ENCODE data around the gene CLSTN3.

CLSTN3 gene

DNA sequence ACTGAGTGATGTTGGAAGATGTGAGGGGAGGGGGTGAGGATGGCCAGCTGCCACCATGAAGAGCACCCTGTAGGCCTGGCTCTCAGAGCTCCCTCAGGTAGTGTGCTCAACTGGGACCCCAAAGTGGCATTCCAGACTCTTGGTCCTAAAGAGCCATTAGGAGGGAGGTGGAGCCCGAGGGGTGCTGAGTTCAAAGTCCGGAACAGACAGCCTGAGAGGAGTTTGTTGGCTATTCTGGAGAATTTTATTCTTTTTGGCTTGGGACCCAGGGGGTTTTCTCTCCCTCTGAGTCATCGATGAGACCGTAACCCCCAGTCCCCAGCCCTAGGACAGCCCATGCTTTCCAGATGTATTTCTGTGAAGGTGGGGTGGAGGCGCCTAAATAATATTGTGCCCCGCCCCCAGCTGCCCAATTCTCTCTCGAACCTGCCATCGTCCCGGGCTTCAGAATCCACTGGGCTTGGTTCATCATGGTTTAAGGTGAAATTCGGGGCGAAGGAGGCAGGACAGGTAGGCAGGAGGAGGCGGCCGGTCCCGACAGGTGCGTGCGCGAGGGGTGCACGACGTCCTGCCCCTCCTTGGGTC, 792 bp upstream of the CLSTN3 start:
- Histone ChIP-seq H3K4me3 (ENCODE audit: low read length) (peak overlapping the region; percentile 80), H3K9me3 (ENCODE audit: insufficient read depth, low read depth, low read length) (no peaks in the 10 kb centered on the region), H3K27ac (ENCODE audit: low read depth, low read length) (no peak overlapping the region), H3K4me1 (ENCODE audit: insufficient read depth, low read length) (peaks cover 12% of the 10 kb centered on the region), H3K36me3 (ENCODE audit: insufficient read depth, low read length) (peaks cover 7% of the 10 kb centered on the region; the same call in 1 of the 2 replicates), H3K9ac (ENCODE audit: low read depth, low read length) (peak overlapping the region; percentile 64), H3K27me3 (ENCODE audit: insufficient read depth, low read length) (peaks cover 13% of the 10 kb centered on the region)
- WGBS = 11% methylated on average over 17 of the region's 19 CpGs

DNA sequence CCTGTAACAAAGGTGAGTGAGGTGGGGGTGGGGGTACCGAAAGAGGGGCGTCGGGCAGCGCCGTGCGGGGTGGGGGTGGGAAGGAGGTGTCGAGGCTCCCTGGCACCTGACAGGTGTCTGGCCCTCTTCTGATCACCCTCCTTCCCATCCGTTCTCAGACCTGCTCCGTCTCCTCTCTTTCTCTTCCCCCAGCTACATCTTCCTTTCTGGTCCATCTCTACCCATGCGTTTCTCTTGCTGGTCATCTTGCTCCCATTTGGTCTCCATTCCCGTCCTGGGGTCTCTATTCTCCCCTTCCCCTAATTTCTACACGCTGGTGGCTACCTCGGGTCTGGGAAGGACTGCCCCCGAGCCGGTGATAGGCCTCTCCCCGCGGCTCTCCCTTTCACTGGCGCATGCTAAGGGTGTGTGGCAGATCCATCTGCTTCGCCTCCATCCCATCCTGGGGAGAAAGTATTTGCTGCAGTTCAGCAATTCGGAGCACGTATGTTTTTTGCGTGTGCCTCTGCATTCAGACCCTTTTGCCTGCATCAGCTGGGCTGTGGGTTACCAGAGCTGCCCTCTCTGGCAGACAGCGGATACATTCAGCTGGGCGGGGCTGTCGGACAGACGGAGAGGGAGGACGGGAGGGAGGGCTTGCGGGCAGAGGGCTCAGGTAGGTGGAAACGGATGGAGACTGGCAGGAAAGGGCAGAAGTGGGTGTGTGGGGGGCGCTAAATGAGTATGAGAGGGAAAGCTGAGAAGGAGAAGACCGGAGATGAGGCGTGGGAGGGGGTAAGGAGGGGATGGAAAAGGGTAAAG, 730 bp downstream of the CLSTN3 start:
- Histone ChIP-seq H3K9me3 (ENCODE audit: insufficient read depth, low read depth, low read length) (no peaks in the 10 kb centered on the region), H3K9ac (ENCODE audit: low read depth, low read length) (no peak overlapping the region), H3K4me1 (ENCODE audit: insufficient read depth, low read length) (peaks cover 12% of the 10 kb centered on the region), H3K4me3 (ENCODE audit: low read length) (peak overlapping the region; percentile 80), H3K27me3 (ENCODE audit: insufficient read depth, low read length) (peaks cover 13% of the 10 kb centered on the region), H3K27ac (ENCODE audit: low read depth, low read length) (no peak overlapping the region), H3K36me3 (ENCODE audit: insufficient read depth, low read length) (peaks cover 20% of the 10 kb centered on the region)
- under 1% methylated on average over 27 of the region's 32 CpGs for WGBS

DNA sequence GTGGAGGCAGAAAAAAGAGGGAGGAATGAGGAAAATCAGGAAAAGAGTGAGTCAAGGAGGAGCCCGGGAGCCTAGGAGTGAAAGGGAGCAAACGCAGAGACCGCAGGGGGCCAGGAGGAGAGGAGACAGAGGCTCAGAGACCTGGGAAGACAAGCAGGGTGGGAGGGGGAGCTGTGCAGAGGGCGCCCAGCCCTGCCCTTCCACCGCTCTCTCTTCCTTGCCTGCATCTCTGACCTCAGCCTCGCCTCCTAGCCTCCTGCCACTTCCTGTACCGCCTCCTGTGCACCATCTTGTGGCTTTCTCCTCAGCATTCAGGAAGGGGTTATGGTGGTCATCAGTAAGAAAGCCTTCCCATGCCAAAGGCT, 1.3 kb downstream of the CLSTN3 start:
- no peaks in the 10 kb centered on the region for H3K9me3 ChIP-seq (ENCODE audit: insufficient read depth, low read depth, low read length)
- peak overlapping the region; percentile 80 for H3K4me3 ChIP-seq (ENCODE audit: low read length)
- WGBS = 33% methylated on average over 7 of the region's 7 CpGs
- no peak overlapping the region for H3K9ac ChIP-seq (ENCODE audit: low read depth, low read length)
- H3K36me3 ChIP-seq (ENCODE audit: insufficient read depth, low read length) = peaks cover 26% of the 10 kb centered on the region
- H3K4me1 ChIP-seq (ENCODE audit: insufficient read depth, low read length) = peaks cover 12% of the 10 kb centered on the region
- peaks cover 13% of the 10 kb centered on the region for H3K27me3 ChIP-seq (ENCODE audit: insufficient read depth, low read length)
- H3K27ac ChIP-seq (ENCODE audit: low read depth, low read length) = no peak overlapping the region

DNA sequence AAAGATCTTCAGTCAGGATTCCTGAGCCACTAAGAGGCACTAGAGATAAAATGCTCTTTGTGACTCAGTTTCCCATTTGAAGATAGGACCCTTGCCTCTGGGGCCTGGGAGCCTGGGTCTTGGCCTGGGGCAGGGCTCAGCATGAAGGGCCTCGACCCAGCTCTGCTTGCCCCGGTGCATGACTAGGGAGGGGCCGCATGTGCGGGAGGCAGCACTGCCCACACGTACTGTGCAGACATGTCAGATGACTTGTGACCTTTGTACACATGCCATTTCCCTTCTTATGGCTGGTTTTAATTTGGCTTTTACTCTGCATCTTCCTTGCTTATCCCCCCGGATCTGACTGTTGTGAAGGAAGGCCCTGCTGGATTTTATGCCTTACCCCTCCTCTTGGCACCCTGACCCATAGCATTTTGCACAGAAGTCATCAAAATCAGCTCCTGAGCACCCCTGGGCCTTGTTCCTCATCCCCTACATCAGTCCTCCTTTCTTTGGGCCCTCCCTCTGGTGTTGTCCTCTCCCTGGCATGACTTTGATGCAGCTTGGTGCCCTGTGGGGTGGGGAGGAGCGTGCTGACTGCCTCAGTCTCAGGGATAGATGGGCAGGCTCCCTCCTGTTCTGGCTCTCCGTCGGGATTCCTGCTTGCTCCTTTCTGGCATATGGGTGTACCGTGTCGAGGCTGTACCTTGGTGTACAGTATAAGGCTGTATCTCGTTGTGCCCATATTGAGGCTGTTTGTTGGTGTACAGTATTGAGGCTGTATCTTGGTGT, 4.4 kb downstream of the CLSTN3 start:
- H3K4me3 ChIP-seq (ENCODE audit: low read length) = no peak overlapping the region
- no peaks in the 10 kb centered on the region for H3K4me1 ChIP-seq (ENCODE audit: insufficient read depth, low read length)
- H3K9ac ChIP-seq (ENCODE audit: low read depth, low read length) = no peak overlapping the region
- peaks cover 5% of the 10 kb centered on the region for H3K27me3 ChIP-seq (ENCODE audit: insufficient read depth, low read length)
- peaks cover 43% of the 10 kb centered on the region for H3K36me3 ChIP-seq (ENCODE audit: insufficient read depth, low read length)
- WGBS = 91% methylated on average over 12 of the region's 12 CpGs
- H3K9me3 ChIP-seq (ENCODE audit: insufficient read depth, low read depth, low read length) = no peaks in the 10 kb centered on the region
- no peak overlapping the region for H3K27ac ChIP-seq (ENCODE audit: low read depth, low read length)

DNA sequence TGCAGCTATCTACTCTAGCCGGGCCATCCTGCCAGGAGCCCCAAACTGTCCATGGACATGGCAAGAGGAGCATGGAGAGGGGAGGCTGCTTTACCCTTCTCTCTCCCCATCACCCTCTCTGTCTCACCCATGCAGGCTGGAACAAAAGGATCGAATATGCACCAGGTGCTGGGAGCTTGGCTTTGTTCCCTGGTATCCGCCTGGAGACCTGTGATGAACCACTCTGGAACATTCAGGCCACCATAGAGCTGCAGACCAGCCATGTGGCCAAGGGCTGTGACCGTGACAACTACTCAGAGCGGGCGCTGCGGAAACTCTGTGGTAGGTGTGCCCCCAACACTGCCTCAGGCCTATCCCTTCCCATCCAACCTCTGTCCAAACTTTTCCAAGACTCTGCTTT, 5.9 kb downstream of the CLSTN3 start:
- no peak overlapping the region for H3K9ac ChIP-seq (ENCODE audit: low read depth, low read length)
- H3K36me3 ChIP-seq (ENCODE audit: insufficient read depth, low read length) = peaks cover 43% of the 10 kb centered on the region
- WGBS = 92% methylated on average over 7 of the region's 7 CpGs
- H3K4me1 ChIP-seq (ENCODE audit: insufficient read depth, low read length) = no peaks in the 10 kb centered on the region
- H3K4me3 ChIP-seq (ENCODE audit: low read length) = no peak overlapping the region
- no peaks in the 10 kb centered on the region for H3K9me3 ChIP-seq (ENCODE audit: insufficient read depth, low read depth, low read length)
- H3K27ac ChIP-seq (ENCODE audit: low read depth, low read length) = no peak overlapping the region
- no peaks in the 10 kb centered on the region for H3K27me3 ChIP-seq (ENCODE audit: insufficient read depth, low read length)

DNA sequence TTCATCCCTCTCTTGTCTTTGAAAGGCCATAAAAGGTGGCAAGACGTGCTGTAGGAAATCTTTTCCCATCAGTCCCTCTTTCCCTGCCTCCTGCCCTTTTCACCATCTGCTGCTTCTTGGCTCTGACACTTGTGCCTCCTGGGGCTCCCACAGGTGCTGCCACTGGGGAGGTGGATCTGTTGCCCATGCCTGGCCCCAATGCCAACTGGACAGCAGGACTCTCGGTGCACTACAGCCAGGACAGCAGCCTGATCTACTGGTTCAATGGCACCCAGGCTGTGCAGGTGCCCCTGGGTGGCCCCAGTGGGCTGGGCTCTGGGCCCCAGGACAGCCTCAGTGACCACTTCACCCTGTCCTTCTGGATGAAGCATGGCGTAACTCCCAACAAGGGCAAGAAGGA, 6.5 kb downstream of the CLSTN3 start:
- H3K4me1 ChIP-seq (ENCODE audit: insufficient read depth, low read length) = no peaks in the 10 kb centered on the region
- no peaks in the 10 kb centered on the region for H3K9me3 ChIP-seq (ENCODE audit: insufficient read depth, low read depth, low read length)
- no peaks in the 10 kb centered on the region for H3K27me3 ChIP-seq (ENCODE audit: insufficient read depth, low read length)
- WGBS = 95% methylated on average over 3 of the region's 3 CpGs
- H3K9ac ChIP-seq (ENCODE audit: low read depth, low read length) = no peak overlapping the region
- H3K4me3 ChIP-seq (ENCODE audit: low read length) = no peak overlapping the region
- no peak overlapping the region for H3K27ac ChIP-seq (ENCODE audit: low read depth, low read length)
- H3K36me3 ChIP-seq (ENCODE audit: insufficient read depth, low read length) = peaks cover 43% of the 10 kb centered on the region

DNA sequence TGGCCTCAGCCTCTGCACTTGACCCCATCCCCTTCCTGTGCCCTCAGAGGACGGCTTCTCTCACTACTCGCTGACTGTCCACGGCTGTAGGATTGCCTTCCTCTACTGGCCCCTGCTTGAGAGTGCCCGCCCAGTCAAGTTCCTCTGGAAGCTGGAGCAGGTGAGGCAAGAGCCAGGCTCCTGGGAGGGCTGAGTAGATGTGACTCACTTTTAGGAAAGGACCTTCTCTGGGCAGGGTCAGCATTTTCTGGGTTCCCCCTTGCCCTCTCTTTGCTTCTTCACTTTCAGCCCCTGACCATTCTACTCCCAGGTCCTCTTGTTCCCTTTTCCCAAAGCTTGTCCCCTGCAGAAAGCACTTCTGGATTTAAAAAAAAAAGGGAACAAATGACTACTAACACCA, 7.7 kb downstream of the CLSTN3 start:
- H3K36me3 ChIP-seq (ENCODE audit: insufficient read depth, low read length) = peaks cover 43% of the 10 kb centered on the region
- no peaks in the 10 kb centered on the region for H3K4me1 ChIP-seq (ENCODE audit: insufficient read depth, low read length)
- 95% methylated on average over 4 of the region's 4 CpGs for WGBS
- no peak overlapping the region for H3K9ac ChIP-seq (ENCODE audit: low read depth, low read length)
- H3K27ac ChIP-seq (ENCODE audit: low read depth, low read length) = no peak overlapping the region
- H3K9me3 ChIP-seq (ENCODE audit: insufficient read depth, low read depth, low read length) = no peaks in the 10 kb centered on the region
- no peaks in the 10 kb centered on the region for H3K27me3 ChIP-seq (ENCODE audit: insufficient read depth, low read length)
- H3K4me3 ChIP-seq (ENCODE audit: low read length) = no peak overlapping the region

DNA sequence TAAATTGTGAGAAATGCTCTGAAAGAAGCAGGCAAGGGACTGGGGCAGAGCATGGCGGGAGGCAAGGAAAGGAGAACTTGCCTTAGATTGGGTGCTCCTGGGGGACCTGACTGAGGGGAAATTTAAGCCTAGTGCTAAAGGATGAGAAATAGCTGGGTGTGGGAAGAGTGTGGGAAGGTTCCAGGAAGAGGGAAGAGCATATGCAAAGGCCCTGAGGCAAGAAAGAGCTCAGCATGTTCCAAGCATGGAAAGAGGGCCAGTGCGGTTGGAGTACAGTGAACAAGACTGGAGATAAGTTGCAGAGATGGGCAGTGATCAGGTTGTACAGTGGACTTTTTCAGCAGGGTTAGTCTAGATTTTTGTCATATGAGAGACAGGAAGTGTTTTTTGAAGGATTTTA, 9.0 kb downstream of the CLSTN3 start:
- Histone ChIP-seq H3K9me3 (ENCODE audit: insufficient read depth, low read depth, low read length) (no peaks in the 10 kb centered on the region), H3K27ac (ENCODE audit: low read depth, low read length) (no peak overlapping the region), H3K4me1 (ENCODE audit: insufficient read depth, low read length) (no peaks in the 10 kb centered on the region), H3K36me3 (ENCODE audit: insufficient read depth, low read length) (peaks cover 45% of the 10 kb centered on the region), H3K27me3 (ENCODE audit: insufficient read depth, low read length) (no peaks in the 10 kb centered on the region), H3K9ac (ENCODE audit: low read depth, low read length) (no peak overlapping the region), H3K4me3 (ENCODE audit: low read length) (no peak overlapping the region)
- 92% methylated on average over 2 of the region's 2 CpGs for WGBS

DNA sequence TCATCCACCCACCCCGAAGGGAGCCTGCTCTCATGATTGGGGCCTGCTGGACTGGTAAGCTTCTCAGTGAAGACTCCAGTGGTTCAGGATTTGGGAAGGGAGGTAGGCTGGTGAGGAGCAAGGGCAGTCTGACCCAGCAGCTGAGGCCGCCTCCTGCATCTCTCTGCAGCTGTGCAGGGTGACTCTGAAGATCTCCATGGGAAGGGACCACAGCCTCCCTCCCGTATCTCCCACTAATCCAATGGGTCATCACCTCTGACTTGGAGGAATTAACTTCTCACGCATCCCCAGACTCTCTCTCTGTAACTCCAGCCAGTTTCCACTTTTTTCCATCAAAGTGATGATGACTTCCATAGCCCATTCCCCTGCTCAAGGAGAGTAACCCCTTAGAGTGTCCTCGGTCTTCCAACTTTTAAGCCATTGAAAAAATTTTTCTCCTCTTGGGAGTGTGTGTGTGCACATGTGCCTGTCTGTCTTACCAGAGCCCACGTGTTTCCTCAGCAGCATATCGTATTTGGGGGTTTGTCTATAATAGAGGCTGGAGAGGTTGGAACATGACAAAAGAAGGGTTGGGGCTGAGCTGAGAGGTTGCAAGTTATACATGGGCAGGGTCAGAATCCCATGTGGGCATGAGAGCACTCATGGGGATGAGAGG, 11.3 kb downstream of the CLSTN3 start:
- H3K4me1 ChIP-seq (ENCODE audit: insufficient read depth, low read length) = no peaks in the 10 kb centered on the region
- no peaks in the 10 kb centered on the region for H3K27me3 ChIP-seq (ENCODE audit: insufficient read depth, low read length)
- H3K9ac ChIP-seq (ENCODE audit: low read depth, low read length) = no peak overlapping the region
- H3K27ac ChIP-seq (ENCODE audit: low read depth, low read length) = no peak overlapping the region
- 92% methylated on average over 7 of the region's 7 CpGs for WGBS
- H3K36me3 ChIP-seq (ENCODE audit: insufficient read depth, low read length) = peaks cover 25% of the 10 kb centered on the region
- no peak overlapping the region for H3K4me3 ChIP-seq (ENCODE audit: low read length)
- H3K9me3 ChIP-seq (ENCODE audit: insufficient read depth, low read depth, low read length) = no peaks in the 10 kb centered on the region

DNA sequence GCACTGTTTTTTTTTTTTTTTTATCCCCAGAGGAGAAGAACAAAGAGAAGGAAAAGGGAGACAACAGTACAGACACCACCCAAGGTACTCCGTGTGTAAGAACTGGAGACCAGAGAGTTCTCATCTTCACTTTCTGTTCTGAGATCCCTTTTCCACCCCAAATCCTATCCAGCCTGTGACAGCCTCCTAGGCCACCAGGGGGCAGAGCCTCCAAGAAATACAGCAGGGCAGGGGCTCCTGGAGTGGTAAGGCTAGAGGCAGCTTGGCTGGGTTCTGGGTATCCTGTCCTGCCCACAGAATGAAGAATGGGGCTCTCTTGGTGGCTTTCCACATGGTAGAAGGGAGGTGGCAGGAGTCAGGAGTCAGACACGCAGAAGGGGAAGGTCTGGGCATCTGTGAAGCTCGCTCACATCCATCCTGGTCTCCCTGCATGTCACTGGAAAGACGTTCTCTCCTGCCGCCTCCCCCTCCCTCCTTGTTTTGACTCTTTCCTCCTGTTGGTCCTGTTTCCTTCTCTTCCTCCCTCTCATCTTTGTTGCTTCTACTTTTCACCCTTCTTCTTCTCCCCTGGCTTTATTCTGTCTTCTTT, 12.0 kb downstream of the CLSTN3 start:
- Histone ChIP-seq H3K27me3 (ENCODE audit: insufficient read depth, low read length) (no peaks in the 10 kb centered on the region), H3K4me3 (ENCODE audit: low read length) (no peak overlapping the region), H3K27ac (ENCODE audit: low read depth, low read length) (no peak overlapping the region), H3K4me1 (ENCODE audit: insufficient read depth, low read length) (no peaks in the 10 kb centered on the region), H3K9me3 (ENCODE audit: insufficient read depth, low read depth, low read length) (no peaks in the 10 kb centered on the region), H3K36me3 (ENCODE audit: insufficient read depth, low read length) (peaks cover 18% of the 10 kb centered on the region), H3K9ac (ENCODE audit: low read depth, low read length) (no peak overlapping the region)
- WGBS = 75% methylated on average over 5 of the region's 5 CpGs
